T-helper 1 cell (primary cell): ENCODE measurements around the gene YBEY.

Source experiments
- DNase-seq, 5 donors: peaks; one replicate each; pipeline ENCODE4 v3.0.0-alpha.2; 2012 to 2020

Gene YBEY

DNA sequence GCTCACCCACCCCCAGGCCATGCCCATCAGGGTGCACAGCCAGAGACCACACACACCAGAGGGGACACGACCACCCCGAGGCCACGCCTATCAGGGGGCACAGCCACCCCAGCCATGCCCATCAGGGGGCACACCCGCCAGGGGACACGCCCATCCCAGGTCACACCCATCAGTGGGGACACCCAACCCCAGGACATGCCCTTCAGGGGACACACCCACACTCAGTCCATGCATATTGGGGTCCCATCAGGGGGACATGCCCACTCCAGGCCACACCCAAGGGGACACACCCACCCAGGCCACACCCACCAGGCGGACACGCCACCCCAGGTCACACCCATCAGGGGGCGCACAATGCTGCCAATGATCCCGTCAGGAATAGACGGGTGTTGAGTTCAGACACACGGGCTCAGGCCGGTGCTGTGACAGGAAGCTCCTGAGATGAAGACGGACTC, 21.4 kb upstream of the YBEY start:
- DNase-seq, result no peak

GRCh38 chr21:46265736-46266525, 20.2 kb upstream of the YBEY start:
- no peak for DNase-seq

- DNase-seq, result no peak
These were observed 19.2 kb upstream of the YBEY start for GRCh38 chr21:46266946-46267345.

GRCh38 chr21:46268371-46268770, 17.8 kb upstream of the YBEY start:
- no peak for DNase-seq

GRCh38 chr21:46269466-46269865, 16.7 kb upstream of the YBEY start:
- DNase-seq, result no peak

- no peak for DNase-seq
These were observed 12.8 kb upstream of the YBEY start for GRCh38 chr21:46273341-46273740.

DNA sequence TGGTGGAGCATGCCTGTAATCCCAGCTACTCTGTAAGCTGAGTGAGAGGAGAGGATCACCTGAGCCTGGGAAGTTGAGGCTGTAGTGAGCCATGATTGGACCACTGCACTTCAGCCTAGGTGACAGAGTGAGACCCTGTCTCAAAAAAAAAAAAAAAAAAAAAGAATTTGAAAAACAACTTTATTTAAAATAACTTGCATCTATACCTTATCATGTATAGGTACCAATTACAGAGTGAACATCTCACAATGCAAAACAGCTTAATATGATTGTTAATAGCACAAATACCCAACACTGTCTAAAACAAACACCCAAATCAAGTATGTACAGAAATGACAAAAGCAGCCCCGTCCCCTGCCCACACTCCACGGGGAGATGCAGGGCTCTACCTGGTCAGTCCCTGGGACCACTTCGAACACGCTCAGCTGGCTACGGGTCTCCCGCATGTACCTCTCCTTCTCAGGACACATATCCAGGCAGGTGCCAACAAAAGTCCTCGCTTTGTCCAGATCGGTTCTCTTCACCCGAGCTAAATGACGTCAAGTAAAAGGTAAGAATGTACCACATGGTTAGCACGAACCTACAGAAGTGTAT, 11.2 kb upstream of the YBEY start:
- DNase-seq, result no peak

DNA sequence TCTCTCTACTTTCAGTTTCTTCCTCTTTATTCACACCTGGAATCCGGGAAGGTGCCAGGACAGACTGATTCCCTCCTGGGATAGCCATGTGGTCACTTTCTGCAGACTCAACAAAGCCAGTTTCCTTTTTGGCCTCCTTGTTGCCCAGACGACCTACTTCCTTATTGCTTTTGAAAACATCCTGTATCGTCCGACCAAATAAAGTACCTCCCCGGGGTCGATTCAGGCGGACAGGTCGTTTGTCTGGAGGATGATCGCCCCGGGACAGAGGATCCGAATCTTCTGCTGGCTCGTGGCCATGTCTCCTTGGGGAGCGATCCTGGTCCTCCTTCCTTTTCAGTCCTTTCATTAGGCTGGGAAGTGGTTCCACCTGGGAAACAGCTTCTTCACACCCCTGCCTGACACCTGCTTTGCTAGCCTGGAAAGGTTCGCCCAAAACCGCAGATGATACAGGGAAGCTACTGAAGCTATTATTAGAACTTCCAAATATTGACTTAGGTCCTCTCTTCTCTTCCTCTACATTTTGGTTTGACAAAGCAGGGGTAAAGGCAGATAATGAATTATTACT, 2.0 kb upstream of the YBEY start:
- DNase-seq, result no peak

GRCh38 chr21:46284733-46285132, 1.4 kb upstream of the YBEY start:
- no peak for DNase-seq

- DNase-seq, result no peak
These were observed 908 bp upstream of the YBEY start, which contains the start of gene MCM3AP for GRCh38 chr21:46285206-46285661. Gene MCM3AP, minus strand, starts transcription at chr21:46285611. Its CDS starts 325 bp downstream, at chr21:46285286.

DNA sequence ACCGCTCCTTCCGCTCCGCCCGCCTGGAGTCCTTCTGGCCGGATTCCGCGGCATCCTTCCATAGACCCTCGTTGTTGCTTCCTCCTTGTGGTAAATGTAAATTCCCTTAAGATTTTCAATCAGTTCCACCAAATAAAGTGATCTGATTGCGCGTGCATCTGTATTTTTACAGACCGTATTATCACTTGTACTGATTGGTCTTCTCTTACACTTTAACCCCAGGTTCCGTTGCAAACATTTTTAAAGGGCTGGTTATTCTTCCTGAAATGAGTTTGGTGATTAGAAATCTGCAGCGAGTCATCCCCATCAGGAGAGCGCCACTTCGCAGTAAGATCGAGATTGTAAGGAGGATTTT, 483 bp downstream of the YBEY start:
- DNase-seq, result no peak

DNA sequence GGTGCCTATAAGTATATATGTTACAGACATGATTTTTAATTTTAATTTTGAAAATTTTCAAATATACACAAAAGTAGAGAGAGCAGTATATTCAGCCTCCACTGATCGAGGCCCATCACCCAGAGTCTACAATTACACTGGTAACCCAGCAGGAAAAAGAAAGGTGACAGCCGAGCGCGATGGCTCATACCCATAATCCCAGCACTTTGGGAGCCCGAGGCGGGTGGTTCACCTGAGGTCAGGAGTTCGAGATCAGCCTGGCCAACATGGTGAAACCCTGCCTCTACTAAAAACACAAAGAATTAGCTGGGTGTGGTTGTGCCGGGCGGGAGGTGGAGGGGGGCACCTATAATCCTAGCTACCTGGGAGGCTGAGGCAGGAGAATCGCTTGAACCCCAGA, 1.4 kb downstream of the YBEY start:
- DNase-seq, result no peak

DNA sequence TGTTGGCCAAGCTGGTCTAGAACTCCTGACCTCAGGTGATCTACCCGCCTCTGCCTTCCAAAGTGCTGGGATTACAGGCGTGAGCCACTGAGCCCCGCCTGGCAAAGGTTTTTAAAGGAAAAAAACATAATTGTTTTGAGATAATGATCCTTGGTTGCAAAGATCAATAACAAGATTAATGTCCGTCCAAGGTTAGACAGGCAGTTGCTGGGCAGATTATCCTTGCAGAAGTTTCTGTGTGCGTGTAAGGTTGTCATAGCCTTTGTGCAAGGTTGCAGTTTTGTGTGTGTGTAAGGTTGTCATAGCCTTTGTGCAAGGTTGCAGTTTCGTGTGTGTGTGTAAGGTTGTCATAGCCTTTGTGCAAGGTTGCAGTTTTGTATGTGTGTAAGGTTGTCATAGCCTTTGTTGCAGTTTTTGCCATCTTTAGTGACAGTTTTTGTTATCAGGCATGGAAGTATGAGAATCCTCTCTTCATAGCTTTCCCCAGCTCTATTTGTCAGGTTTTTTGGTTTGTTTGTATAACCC, 3.6 kb downstream of the YBEY start:
- no peak for DNase-seq

DNA sequence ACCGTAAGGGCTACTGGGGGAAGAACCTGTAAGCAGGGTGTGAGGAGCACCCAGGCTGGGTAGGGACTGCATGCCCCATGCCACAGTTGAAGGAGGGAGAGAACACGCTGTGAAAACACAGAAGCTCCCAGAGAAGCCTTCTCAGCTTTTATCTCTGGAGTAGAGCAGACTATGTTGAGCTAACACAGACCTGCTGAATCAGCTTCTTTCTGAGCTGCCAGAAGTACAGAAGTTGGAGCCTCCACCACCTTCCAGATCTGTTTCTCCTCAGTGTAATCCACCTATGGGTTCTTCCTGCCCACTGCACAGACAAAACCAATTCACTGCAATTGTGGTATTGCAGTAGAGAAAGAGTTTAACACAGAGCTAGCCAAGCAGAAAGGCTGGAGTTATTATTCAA, 5.4 kb downstream of the YBEY start:
- DNase-seq, result no peak

- DNase-seq, result no peak
These were observed 8.6 kb downstream of the YBEY start for GRCh38 chr21:46294647-46295176.

GRCh38 chr21:46295177-46295770, 9.1 kb downstream of the YBEY start:
- DNase-seq, result no peak

DNA sequence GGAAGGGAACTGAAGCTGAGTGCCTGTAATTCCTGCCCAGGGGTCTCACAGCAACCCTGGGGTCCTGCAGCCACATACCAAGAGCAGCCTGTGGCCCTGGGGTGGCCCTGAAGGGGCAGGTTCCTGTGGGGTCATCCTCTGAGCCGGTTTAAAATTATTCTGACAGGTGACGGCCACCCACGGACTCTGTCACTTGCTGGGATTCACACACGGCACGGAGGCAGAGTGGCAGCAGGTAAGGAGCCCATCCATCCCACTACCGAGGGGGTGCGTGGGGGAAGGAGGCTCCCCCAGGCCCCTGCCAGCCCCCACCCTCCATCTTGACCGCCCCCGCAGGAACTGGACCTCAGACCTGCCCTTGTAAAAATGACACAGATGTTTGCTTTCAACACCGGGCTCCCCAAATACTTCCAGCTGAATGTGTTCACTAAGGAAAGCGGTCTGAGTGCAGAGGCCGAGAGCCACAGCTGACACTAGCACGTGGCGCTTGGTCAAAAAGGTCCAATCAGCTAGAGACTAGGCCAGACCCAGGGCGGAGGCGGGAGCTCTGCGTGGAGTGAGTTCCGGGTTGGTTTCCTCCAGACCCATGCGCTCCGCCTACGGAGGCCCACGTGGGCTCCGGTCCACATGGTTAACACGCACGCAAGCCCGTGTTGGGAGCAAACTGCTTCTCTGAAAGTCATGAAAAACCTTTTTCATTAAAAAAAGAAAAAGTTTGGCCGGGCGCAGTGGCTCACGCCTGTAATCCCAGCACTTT, 10.0 kb downstream of the YBEY start:
- peak in 3 of 5 donors; percentile 24 to 52 (median 36) for DNase-seq

- no peak for DNase-seq
These were observed 11.5 kb downstream of the YBEY start for GRCh38 chr21:46297338-46298271.

GRCh38 chr21:46299167-46299566, 13.0 kb downstream of the YBEY start:
- no peak for DNase-seq

DNA sequence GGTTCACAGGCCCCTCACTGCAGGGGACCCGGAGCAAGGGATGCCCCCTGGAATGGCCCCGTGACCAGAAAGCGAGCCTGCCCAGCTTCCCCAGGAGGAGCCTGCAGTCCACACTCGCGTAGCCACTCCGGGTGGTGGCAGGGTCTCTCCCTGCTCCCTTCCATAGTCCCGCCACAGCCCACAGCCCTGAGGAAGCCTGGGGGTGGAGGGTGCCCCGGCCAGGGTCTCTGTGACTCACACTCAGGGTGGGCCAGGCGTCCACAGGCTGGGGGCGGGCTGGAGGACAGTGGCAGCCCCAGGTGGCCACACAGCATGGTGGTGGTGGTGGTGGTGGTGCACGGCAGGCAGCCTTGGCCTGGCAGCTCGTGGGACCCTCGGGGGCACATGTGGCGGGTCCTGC, 15.6 kb downstream of the YBEY start:
- DNase-seq, result no peak

DNA sequence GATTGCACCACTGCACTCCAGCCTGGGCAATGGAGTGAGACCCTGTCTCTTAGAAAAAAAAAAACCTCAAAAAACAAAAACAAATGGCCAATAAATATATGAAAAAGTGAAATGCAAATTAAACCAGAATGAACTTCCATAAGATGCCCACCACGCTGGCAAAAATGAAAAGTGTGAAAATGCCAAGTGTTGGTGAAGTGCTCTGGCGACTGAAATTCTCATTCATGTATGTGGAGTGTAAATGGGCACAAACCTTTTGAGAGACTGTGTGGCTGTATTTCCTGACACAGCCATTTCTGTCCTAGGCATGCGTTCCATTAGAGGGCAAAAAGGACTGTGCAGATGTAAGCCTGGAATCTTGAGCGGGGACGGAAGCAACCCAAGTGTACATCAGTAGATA, 18.3 kb downstream of the YBEY start:
- no peak for DNase-seq
